ENCODE results near the gene KLHL11.

- TF ChIP-seq, protein P1, sequence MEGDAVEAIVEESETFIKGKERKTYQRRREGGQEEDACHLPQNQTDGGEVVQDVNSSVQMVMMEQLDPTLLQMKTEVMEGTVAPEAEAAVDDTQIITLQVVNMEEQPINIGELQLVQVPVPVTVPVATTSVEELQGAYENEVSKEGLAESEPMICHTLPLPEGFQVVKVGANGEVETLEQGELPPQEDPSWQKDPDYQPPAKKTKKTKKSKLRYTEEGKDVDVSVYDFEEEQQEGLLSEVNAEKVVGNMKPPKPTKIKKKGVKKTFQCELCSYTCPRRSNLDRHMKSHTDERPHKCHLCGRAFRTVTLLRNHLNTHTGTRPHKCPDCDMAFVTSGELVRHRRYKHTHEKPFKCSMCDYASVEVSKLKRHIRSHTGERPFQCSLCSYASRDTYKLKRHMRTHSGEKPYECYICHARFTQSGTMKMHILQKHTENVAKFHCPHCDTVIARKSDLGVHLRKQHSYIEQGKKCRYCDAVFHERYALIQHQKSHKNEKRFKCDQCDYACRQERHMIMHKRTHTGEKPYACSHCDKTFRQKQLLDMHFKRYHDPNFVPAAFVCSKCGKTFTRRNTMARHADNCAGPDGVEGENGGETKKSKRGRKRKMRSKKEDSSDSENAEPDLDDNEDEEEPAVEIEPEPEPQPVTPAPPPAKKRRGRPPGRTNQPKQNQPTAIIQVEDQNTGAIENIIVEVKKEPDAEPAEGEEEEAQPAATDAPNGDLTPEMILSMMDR (conservative IDR thresholded peaks at IDR 0.05 in 1 of 2, IDR thresholded peaks at IDR 0.05 in 1 of 2; ENCODE audit: extremely low read depth in 1 of 2, insufficient read depth in 1 of 2, low read depth in 1 of 2, low read length in 2 of 2): no peak
- no peak for TF ChIP-seq EZH2 (IDR thresholded peaks at IDR 0.05; ENCODE audit: borderline replicate concordance, low read length)
Observed at GRCh38 chr17:41818024-41818423, 47.2 kb downstream of the KLHL11 start.

Measured in mammary epithelial cell (primary cell).